AG10803 (cell line): ENCODE results near the gene MRGPRG.
"Not testable (repeated sequence)": the region's sequence is repeated elsewhere in the genome, so short reads cannot be mapped to it uniquely, and the experiment has no call there.

Experiments used
- DNase-seq: peaks from one replicate; pipeline ENCODE4 v3.0.0; 2010; ENCODE audit warnings: low read depth
- H3K4me3 ChIP-seq: 2 replicates; pipeline ENCODE4 v1.5.1; 2011; ENCODE audit warnings: mild to moderate bottlenecking, low read length, control low read depth
- TF ChIP-seq, protein P1 (sequence below): conservative IDR thresholded peaks from 2 replicates; pipeline ENCODE4 v1.5.1; 2011; ENCODE audit warnings: mild to moderate bottlenecking, low read length, control low read depth, inconsistent platforms

The MRGPRG gene, protein sequence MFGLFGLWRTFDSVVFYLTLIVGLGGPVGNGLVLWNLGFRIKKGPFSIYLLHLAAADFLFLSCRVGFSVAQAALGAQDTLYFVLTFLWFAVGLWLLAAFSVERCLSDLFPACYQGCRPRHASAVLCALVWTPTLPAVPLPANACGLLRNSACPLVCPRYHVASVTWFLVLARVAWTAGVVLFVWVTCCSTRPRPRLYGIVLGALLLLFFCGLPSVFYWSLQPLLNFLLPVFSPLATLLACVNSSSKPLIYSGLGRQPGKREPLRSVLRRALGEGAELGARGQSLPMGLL

DNA sequence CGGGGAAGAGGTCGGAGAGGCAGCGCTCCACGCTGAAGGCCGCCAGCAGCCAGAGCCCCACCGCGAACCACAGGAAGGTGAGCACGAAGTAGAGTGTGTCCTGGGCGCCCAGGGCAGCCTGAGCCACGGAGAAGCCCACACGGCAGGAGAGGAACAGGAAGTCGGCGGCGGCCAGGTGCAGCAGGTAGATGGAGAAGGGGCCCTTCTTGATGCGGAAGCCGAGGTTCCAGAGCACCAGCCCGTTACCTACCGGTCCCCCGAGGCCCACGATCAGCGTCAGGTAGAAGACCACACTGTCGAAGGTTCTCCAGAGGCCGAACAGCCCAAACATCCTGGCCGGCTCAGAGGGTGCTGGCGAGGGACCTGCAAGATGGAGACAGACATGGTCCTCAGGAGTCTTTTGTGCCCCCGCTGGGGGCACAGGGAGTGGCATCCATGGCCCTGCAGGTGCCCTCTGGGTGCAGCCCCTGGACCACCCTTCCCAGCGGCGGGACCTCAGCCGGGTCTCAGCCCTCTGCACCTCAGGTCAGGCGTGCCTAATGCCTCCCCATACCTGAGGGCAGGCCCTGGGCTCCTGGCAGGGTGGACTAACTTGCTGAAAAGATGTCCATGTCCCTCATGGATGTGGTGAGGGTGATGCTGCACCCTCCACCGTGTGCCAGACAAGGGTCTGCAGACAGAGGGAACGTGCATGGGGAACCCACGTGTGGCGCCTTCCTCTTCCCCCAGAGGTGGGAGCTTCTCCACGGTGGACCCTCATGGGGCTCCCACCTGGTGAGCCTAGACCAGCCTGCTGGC lies at the start of gene MRGPRG:
MRGPRG (minus strand) TSS at position 331 of the 798 bp plus-strand sequence; CDS start at position 331, 0 bp downstream.
- no peak within 1 kb of the TSS for H3K4me3 ChIP-seq
- DNase-seq, result no peak
- TF ChIP-seq, protein P1, sequence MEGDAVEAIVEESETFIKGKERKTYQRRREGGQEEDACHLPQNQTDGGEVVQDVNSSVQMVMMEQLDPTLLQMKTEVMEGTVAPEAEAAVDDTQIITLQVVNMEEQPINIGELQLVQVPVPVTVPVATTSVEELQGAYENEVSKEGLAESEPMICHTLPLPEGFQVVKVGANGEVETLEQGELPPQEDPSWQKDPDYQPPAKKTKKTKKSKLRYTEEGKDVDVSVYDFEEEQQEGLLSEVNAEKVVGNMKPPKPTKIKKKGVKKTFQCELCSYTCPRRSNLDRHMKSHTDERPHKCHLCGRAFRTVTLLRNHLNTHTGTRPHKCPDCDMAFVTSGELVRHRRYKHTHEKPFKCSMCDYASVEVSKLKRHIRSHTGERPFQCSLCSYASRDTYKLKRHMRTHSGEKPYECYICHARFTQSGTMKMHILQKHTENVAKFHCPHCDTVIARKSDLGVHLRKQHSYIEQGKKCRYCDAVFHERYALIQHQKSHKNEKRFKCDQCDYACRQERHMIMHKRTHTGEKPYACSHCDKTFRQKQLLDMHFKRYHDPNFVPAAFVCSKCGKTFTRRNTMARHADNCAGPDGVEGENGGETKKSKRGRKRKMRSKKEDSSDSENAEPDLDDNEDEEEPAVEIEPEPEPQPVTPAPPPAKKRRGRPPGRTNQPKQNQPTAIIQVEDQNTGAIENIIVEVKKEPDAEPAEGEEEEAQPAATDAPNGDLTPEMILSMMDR, result no peak

DNA sequence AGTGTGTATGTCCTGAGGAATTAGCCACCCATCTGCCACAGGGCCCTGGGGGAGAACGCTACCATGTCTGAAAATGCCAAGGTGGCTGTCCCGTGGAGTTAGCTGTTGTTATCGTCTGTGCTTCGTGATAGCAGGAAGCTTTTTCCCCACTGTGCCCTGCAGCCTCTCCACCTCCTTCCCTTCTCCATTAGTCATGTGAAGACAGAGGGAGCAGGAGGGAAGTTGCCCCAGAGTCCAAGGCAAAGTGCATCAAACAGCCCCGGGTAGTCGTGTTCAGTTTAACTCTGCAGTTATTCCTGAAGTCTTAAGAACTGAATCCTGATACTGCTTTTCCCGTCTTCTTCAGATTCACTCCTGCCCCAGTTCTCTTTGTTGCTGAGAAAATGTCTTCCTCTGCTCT lies 43.9 kb upstream of the MRGPRG start:
- not testable (repeated sequence) for DNase-seq, H3K4me3 ChIP-seq

DNA sequence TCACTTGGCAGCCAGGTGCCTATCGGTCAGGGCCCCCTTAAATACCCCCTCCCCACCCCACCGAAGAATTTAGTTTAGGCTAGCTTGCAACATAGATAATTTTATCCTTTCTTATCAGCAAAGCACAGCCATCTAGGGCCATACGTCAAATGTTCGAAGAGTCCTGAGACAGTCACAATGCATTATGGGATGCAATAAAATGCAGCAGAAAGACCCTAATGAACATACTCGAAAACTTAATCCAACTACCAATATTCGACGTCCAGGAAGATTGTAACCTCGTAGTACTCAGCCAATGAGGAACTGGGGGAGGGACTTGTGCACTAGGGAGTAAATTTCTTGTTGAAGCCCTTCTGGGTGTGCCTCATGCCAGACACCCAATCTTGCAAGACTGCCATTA lies 43.2 kb upstream of the MRGPRG start:
- not testable (repeated sequence) for DNase-seq, H3K4me3 ChIP-seq

DNA sequence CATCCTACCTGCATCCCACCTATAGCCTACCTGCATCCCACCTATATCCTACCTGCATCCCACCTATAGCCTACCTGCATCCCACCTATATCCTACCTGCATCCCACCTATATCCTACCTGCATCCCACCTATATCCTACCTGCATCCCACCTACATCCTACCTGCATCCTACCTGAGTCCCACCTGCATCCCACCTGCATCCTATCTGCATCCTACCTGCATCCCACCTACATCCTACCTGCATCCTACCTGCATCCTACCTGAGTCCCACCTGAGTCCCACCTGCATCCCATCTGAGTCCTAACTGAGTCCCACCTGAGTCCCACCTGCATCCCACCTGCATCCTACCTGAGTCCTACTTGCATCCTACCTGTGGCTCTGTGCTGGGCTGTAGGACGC lies 38.9 kb upstream of the MRGPRG start:
- H3K4me3 ChIP-seq, DNase-seq: not testable (repeated sequence)

DNA sequence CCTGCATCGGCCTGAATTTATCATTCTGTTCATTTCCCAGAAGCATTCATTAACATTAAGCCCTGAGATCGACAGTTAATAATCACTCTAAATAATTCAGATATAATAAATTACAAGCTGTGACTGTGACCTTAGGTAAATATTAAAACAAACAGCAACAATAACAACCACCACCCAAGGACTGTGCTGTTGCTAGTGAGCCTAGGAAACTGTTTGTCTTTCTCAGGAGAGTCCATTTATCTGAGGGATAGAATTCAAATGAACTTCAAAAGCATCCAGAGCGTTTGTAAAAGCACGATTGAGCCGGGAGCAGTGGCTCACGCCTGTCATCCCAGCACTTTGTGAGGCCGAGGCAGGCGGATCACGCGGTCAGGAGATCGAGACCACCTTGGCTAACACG lies 36.6 kb upstream of the MRGPRG start:
- not testable (repeated sequence) for H3K4me3 ChIP-seq, DNase-seq

DNA sequence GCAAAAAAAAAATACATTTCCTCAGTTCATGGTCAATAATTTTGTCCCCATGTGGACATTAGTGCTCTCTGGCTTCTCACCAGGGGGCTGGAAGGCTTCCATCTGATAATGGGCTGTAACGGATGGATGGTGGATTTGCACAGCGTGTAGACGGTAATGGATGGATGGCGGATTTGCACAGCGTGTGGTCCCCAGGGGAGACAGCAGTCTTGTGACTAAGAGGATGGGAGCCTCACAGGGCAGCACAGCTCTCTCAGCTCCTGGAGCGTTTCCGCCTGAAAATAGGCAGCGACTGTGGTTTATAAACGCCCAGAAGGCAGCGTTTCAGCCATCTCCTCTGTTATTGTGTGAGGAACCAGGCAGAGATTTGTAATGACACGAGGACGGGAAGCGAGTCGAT lies 36.2 kb upstream of the MRGPRG start:
- DNase-seq, H3K4me3 ChIP-seq: not testable (repeated sequence)

DNA sequence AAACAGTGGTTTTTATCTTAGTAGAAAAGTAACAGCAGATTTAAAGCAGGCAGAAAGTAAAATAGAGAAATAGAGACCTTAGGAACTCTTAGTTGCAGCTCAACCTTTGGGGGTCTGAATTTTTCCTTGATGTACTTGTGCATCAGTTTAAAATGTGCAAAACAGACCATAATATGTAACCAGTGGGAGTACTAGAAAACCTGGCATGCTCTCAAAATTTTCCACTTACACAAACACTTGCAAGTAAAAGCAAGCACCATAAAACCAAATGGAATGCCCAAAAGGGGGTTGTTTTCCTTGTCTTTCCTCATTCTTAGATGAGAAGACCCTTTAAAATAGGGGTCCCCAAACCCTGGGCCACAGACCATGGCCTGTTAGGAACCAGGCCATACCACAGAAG lies 26.5 kb upstream of the MRGPRG start:
- TF ChIP-seq, protein P1, result no peak
- H3K4me3 ChIP-seq, result no peak overlapping the region
- DNase-seq, result no peak

DNA sequence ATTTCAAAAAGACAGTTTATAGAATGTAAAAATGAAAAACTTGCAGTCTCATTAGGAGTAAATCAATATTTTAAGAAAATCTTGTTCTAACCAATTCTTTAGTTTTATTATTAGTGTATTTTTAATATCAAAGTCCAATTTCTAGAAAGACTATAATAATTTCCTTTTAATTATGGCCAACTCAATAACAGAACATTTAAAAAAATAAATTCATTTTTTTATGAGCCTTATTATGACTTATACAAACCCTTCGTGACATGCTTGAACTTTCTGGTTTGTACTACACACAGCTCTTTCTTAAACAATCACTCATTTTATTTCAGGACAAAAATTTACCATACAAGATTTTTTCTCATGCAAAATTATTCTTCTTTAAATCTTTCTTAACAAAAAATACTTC lies 25.3 kb upstream of the MRGPRG start:
- DNase-seq, result no peak
- H3K4me3 ChIP-seq, result no peak overlapping the region

DNA sequence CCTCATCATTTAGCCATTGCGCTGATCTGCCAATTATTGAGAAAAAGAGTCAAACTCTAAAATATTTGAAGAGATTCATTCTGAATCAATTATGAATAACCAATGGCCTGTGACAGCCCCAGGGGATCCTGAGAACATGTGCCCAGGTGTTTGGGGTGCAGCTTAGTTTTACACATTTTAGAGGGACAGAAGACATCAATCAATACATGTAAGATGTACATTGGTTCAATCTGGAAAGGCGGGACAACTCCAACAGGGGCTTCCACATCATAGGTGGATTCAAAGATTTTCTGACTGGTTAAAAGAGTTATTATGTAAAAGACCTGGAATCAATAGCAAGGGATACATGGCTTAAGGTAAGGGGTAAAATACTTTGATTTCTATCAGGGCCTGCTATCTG lies 18.5 kb upstream of the MRGPRG start:
- H3K4me3 ChIP-seq, result no peak overlapping the region
- DNase-seq, result no peak
- TF ChIP-seq, protein P1, result no peak

More for the DNA sequence above, 25.3 kb upstream of the MRGPRG start:
- TF ChIP-seq, protein P1, result no peak

DNA sequence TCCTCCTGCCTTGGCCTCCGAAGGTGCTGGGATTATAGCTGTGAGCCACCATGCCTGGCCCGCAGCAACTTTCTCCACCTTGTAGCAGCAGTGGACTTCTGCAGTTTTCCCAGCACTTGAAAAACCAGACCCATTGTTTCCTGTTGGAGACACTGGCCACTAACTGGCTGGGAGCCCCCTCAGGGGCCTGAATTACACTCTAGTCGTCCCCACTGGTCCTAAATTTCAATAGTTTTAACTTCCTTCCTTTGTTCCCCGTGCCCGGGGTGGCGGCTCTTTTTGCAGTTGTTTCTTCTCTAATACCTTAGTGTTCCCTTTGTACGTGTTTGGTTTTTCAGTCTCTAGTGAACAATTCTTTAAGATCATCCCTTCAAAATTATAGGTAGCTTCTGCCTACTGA lies 16.2 kb upstream of the MRGPRG start:
- DNase-seq, result no peak
- no peak overlapping the region for H3K4me3 ChIP-seq
- TF ChIP-seq, protein P1, result no peak
